ENCODE data around the gene GNG7. TPM values are rescaled to one million over a fixed set of nuclear protein-coding genes. Genes with fewer than 3 reads are reported as not detected.

The GNG7 gene
- total RNA-seq, 1 experiment from 2014 or later, result 7.7 TPM

DNA sequence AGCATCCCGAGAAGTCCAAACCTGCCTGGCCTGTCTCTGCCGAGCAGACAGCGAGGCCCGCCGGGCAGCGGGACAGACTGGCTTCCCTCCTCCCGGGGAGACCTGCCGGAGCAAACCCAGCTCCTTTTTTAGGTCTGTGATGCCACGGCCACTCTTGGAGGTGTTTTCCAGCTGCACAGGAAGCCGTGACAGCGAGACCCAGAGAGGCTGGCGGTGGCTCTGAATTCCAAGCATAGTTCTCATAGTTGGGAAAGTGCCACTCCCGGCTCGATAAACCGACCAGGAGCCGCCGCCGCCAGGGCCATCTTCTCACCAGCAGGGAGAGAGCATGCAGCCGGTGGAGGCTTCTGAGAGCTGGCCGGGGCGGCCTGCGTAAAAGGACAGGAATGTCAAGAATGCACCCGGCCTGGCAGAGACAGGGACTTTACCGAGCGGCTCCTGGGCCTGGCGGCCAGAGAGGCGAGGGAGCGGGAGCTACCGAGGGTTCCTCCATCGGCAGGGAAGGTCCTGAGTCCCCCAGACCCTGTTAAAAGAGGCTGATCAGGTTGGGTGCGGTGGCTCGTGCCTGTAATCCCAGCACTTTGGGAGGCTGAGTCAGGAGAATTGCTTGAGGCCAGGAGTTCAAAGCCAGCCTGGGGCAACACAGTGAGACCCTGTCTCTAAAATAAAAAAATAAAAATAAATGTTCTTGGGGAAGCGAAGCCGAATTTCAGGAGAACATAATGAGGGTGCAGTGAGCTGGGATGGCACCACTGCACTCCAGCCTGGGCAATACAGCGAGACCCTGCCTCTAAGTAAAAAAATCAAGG, 161.6 kb downstream of the GNG7 start:
- H3K4me2 ChIP-seq (ENCODE audit: insufficient read depth, insufficient read length, low read length), result peak overlapping the region; percentile 29
- no peak overlapping the region for H4K5ac ChIP-seq (ENCODE audit: insufficient read length, low read depth, low read length)
- Mint-ChIP-seq H3K27ac (peak overlapping the region; percentile 95 to 98 (median 97)), H3K4me3 (peak overlapping the region; percentile 34 to 35; a peak in 4 of 5 replicates), H3K36me3 (ENCODE audit: insufficient read depth in 1 of 3, low read depth in 3 of 3) (no peaks in the 10 kb centered on the region), H3K4me1 (peaks cover 14 to 37% of the 10 kb centered on the region in 2 experiments), H3K9me3 (no peaks in the 10 kb centered on the region; a peak in 1 of 5 replicates), H3K27me3 (ENCODE audit: low read depth) (peaks cover 3% of the 10 kb centered on the region; the same call in 1 of the 2 replicates)
- no peak overlapping the region for H4K8ac ChIP-seq (replicated peaks; ENCODE audit: insufficient read length, low read depth, low read length)
- H3K56ac ChIP-seq (ENCODE audit: insufficient read length, low read depth, low read length), result no peak overlapping the region
- no peak overlapping the region for H2BK20ac ChIP-seq (ENCODE audit: low read depth, low read length, poor library complexity, severe bottlenecking)
- H3K4me1 ChIP-seq (ENCODE audit: insufficient read depth, low read length), result 0 out of 2 replicates have a peak, but pooled peaks cover 4% of the 10 kb centered on the region
- H4K91ac ChIP-seq (ENCODE audit: insufficient read length, low read depth, low read length), result peak overlapping the region; percentile 84
- no peaks in the 10 kb centered on the region for H3K9me3 ChIP-seq (ENCODE audit: control insufficient read depth, low read depth, low read length)
- peak overlapping the region; percentile 97 for H3K18ac ChIP-seq (ENCODE audit: insufficient read length, low read depth, low read length)
- H3K9ac ChIP-seq (ENCODE audit: extremely low read depth, insufficient read length, low read length), result no peak overlapping the region
- H2AFZ ChIP-seq (ENCODE audit: low read length), result no peak overlapping the region
- H3K27me3 ChIP-seq (ENCODE audit: insufficient read depth, low read length), result no peaks in the 10 kb centered on the region
- TF ChIP-seq, protein P1, sequence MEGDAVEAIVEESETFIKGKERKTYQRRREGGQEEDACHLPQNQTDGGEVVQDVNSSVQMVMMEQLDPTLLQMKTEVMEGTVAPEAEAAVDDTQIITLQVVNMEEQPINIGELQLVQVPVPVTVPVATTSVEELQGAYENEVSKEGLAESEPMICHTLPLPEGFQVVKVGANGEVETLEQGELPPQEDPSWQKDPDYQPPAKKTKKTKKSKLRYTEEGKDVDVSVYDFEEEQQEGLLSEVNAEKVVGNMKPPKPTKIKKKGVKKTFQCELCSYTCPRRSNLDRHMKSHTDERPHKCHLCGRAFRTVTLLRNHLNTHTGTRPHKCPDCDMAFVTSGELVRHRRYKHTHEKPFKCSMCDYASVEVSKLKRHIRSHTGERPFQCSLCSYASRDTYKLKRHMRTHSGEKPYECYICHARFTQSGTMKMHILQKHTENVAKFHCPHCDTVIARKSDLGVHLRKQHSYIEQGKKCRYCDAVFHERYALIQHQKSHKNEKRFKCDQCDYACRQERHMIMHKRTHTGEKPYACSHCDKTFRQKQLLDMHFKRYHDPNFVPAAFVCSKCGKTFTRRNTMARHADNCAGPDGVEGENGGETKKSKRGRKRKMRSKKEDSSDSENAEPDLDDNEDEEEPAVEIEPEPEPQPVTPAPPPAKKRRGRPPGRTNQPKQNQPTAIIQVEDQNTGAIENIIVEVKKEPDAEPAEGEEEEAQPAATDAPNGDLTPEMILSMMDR (conservative IDR thresholded peaks at IDR 0.05), result peak; percentile 35; the same call in 2 of the 3 replicates
- peak overlapping the region; percentile 97 for H2BK12ac ChIP-seq (ENCODE audit: insufficient read length, low read depth, low read length)
- no peaks in the 10 kb centered on the region for H3K23me2 ChIP-seq (ENCODE audit: insufficient read length, low read depth, low read length, poor library complexity, severe bottlenecking)
- no peak overlapping the region; the same call in 1 of the 2 replicates for H3K4ac ChIP-seq (ENCODE audit: low read depth, low read length)
- H3K27ac ChIP-seq (ENCODE audit: insufficient read length, low read depth, low read length), result peak overlapping the region; percentile 82
- no peak overlapping the region for H2AK5ac ChIP-seq (ENCODE audit: insufficient read length, low read length)
- peak overlapping the region; percentile 59 for H2BK5ac ChIP-seq (ENCODE audit: insufficient read length, low read length)
- peak overlapping the region; percentile 66; the same call in 1 of the 2 replicates for H3K14ac ChIP-seq (ENCODE audit: insufficient read depth, low read length)
- no CpG with 5 or more reads among the region's 35 CpGs for WGBS (ENCODE audit: extremely low coverage, insufficient read length, low lambda C conversion rate)
- no peaks in the 10 kb centered on the region for H3K79me2 ChIP-seq (ENCODE audit: insufficient read depth, low read length)
- H2BK15ac ChIP-seq (ENCODE audit: low read depth, low read length), result no peak overlapping the region
- no peaks in the 10 kb centered on the region for H3K79me1 ChIP-seq (ENCODE audit: insufficient read depth, low read depth, low read length, poor library complexity, severe bottlenecking)
- H2BK120ac ChIP-seq (ENCODE audit: low read depth, low read length, poor library complexity, severe bottlenecking), result peak overlapping the region; percentile 65
- no peak overlapping the region for H3K23ac ChIP-seq (ENCODE audit: insufficient read length, low read depth, low read length)
- H4K20me1 ChIP-seq (ENCODE audit: control insufficient read depth, insufficient read depth, insufficient read length), result no peaks in the 10 kb centered on the region
- H3T11ph ChIP-seq (ENCODE audit: low read length), result no peak overlapping the region
- DNase-seq, result peak; percentile 99
